Chondrocyte (in vitro differentiated cells): ENCODE measurements around the gene BMP3. TPM values are rescaled to one million over a fixed set of nuclear protein-coding genes. Genes with fewer than 3 reads are reported as not detected.

Experiments
- DNase-seq: peaks from one replicate; pipeline ENCODE4 v3.0.0; 2021; ENCODE audit warnings: mixed read lengths, low spot score
- H3K27ac Mint-ChIP-seq: one replicate; pipeline ENCODE4 v1.8.0; 2021; ENCODE audit warnings: mild to moderate bottlenecking, moderate library complexity, mixed read lengths; ENCODE audit not compliant: unreplicated experiment
- H3K27me3 Mint-ChIP-seq: 2 replicates; pipeline ENCODE4 v1.8.0; 2021; ENCODE audit warnings: low read depth, mixed read lengths
- H3K36me3 Mint-ChIP-seq: 2 replicates; pipeline ENCODE4 v1.8.0; 2021; ENCODE audit warnings: low read depth, mixed read lengths
- H3K4me1 Mint-ChIP-seq: 2 replicates; pipeline ENCODE4 v1.8.0; 2021; ENCODE audit warnings: low read depth, mild to moderate bottlenecking, mixed read lengths
- H3K4me3 Mint-ChIP-seq: one replicate; pipeline ENCODE4 v1.8.0; 2021; ENCODE audit warnings: mild to moderate bottlenecking, moderate library complexity, mixed read lengths; ENCODE audit not compliant: unreplicated experiment
- H3K9me3 Mint-ChIP-seq: 2 replicates; pipeline ENCODE4 v1.8.0; 2021; ENCODE audit warnings: low read depth, mixed read lengths
- CTCF ChIP-seq: fragments of 200-600 bp; sonication (generic); IDR thresholded peaks from 2 replicates; pipeline ENCODE4 v1.5.0; 2021; ENCODE audit warnings: antibody characterized with exemption, mild to moderate bottlenecking, moderate library complexity
- total RNA-seq: library from RNA; stranded (reverse); gene quantifications from 3 replicates; pipeline ENCODE4 v1.2.1, GENCODE V29; 2021

The BMP3 gene
- total RNA-seq, 1 donor from 2014 or later = not detected

GRCh38 chr4:81084029-81084428 is 53.5 kb downstream of the BMP3 start:
- DNase-seq = no peak
- H3K9me3 Mint-ChIP-seq = peaks cover 2% of the 10 kb centered on the region
- no peaks in the 10 kb centered on the region for H3K4me1 Mint-ChIP-seq
- H3K27me3 Mint-ChIP-seq = peaks cover 3% of the 10 kb centered on the region
- TF ChIP-seq CTCF = no peak
- no peaks in the 10 kb centered on the region for H3K36me3 Mint-ChIP-seq
- H3K27ac Mint-ChIP-seq = no peak overlapping the region
- H3K4me3 Mint-ChIP-seq = no peak overlapping the region

DNA sequence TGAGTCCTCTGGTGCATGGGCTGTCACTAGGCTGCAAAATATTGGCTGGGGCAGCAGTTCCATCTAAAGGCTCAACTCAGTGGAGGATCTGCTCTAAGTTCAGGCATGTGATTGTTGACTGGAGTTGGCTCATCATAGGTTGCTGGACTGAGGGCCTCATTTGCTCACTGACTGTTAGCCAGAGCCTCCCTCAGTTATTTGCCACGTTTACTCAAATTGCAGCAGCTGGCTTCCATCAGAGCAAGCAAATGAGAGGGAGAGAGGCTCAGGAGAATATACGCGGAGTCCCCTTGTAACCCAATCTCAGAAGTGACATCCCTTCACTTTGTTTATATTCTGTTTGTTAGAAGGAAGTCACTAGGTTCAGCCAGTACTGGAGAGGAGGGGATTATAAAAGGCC is 54.1 kb downstream of the BMP3 start:
- TF ChIP-seq CTCF = no peak
- no peaks in the 10 kb centered on the region for H3K36me3 Mint-ChIP-seq
- no peak overlapping the region for H3K27ac Mint-ChIP-seq
- no peaks in the 10 kb centered on the region for H3K4me1 Mint-ChIP-seq
- H3K4me3 Mint-ChIP-seq = no peak overlapping the region
- peaks cover 2% of the 10 kb centered on the region for H3K9me3 Mint-ChIP-seq
- H3K27me3 Mint-ChIP-seq = peaks cover 3% of the 10 kb centered on the region
- DNase-seq = no peak

- Mint-ChIP-seq H3K27ac (no peak overlapping the region), H3K36me3 (no peaks in the 10 kb centered on the region), H3K4me3 (no peak overlapping the region), H3K4me1 (no peaks in the 10 kb centered on the region), H3K9me3 (peaks cover 2% of the 10 kb centered on the region), H3K27me3 (peaks cover 3% of the 10 kb centered on the region)
- TF ChIP-seq CTCF = no peak
- DNase-seq = no peak
These were observed 54.8 kb downstream of the BMP3 start for GRCh38 chr4:81085291-81085690.

GRCh38 chr4:81085979-81086378 is 55.5 kb downstream of the BMP3 start:
- Mint-ChIP-seq H3K4me3 (no peak overlapping the region), H3K27me3 (peaks cover 3% of the 10 kb centered on the region), H3K4me1 (no peaks in the 10 kb centered on the region), H3K27ac (no peak overlapping the region), H3K36me3 (no peaks in the 10 kb centered on the region), H3K9me3 (peaks cover 2% of the 10 kb centered on the region)
- TF ChIP-seq CTCF = no peak
- DNase-seq = no peak

- Mint-ChIP-seq H3K27me3 (peaks cover 3% of the 10 kb centered on the region), H3K4me3 (no peak overlapping the region), H3K4me1 (no peaks in the 10 kb centered on the region), H3K27ac (no peak overlapping the region), H3K9me3 (peaks cover 4% of the 10 kb centered on the region), H3K36me3 (no peaks in the 10 kb centered on the region)
- DNase-seq = no peak
- no peak for TF ChIP-seq CTCF
These were observed 63.4 kb downstream of the BMP3 start for GRCh38 chr4:81093720-81094401.
